T-helper 17 cell (primary cell): ENCODE results near the gene TMEM209. TPM values are rescaled to one million over a fixed set of nuclear protein-coding genes. Genes with fewer than 3 reads are reported as not detected.
"Not testable (repeated sequence)": the region's sequence is repeated elsewhere in the genome, so short reads cannot be mapped to it uniquely, and the experiment has no call there.

Experiments
- ATAC-seq: fragments of 150-1000 bp; cut with Tn5 transposase; 2 replicates; pipeline ENCODE4 v1.10.0; 2021; ENCODE audit warnings: mild to moderate bottlenecking, moderate library complexity
- DNase-seq, 3 donors: peaks; one replicate each; pipeline versions ENCODE4 v3.0.0 to v3.0.0-alpha.2; 2020 to 2021
- H3K9me3 ChIP-seq: one replicate; pipeline ENCODE4 v1.7.0; 2013; ENCODE audit warnings: low read length, mild to moderate bottlenecking; ENCODE audit not compliant: control insufficient read depth, poor library complexity, severe bottlenecking
- H3K27ac Mint-ChIP-seq: one replicate; pipeline ENCODE4 v1.8.0; 2022; ENCODE audit warnings: mild to moderate bottlenecking, moderate library complexity, mixed read lengths
- H3K27me3 Mint-ChIP-seq: one replicate; pipeline ENCODE4 v1.8.0; 2022; ENCODE audit warnings: mixed read lengths
- H3K36me3 Mint-ChIP-seq: one replicate; pipeline ENCODE4 v1.8.0; 2022; ENCODE audit warnings: low read depth, mixed read lengths
- H3K4me1 Mint-ChIP-seq: one replicate; pipeline ENCODE4 v1.8.0; 2022; ENCODE audit warnings: mild to moderate bottlenecking, mixed read lengths
- H3K4me3 Mint-ChIP-seq: one replicate; pipeline ENCODE4 v1.8.0; 2022; ENCODE audit warnings: mild to moderate bottlenecking, moderate library complexity, mixed read lengths
- total RNA-seq, 4 donors: library from RNA in 2 of 4; stranded (reverse) in 2 of 4; gene quantifications; one replicate each; pipeline ENCODE4 v1.2.3 and lab custom pipeline; 2022 to 2026

The TMEM209 gene
- total RNA-seq, 2 donors from 2014 or later: 26.0 to 26.3 TPM

DNA sequence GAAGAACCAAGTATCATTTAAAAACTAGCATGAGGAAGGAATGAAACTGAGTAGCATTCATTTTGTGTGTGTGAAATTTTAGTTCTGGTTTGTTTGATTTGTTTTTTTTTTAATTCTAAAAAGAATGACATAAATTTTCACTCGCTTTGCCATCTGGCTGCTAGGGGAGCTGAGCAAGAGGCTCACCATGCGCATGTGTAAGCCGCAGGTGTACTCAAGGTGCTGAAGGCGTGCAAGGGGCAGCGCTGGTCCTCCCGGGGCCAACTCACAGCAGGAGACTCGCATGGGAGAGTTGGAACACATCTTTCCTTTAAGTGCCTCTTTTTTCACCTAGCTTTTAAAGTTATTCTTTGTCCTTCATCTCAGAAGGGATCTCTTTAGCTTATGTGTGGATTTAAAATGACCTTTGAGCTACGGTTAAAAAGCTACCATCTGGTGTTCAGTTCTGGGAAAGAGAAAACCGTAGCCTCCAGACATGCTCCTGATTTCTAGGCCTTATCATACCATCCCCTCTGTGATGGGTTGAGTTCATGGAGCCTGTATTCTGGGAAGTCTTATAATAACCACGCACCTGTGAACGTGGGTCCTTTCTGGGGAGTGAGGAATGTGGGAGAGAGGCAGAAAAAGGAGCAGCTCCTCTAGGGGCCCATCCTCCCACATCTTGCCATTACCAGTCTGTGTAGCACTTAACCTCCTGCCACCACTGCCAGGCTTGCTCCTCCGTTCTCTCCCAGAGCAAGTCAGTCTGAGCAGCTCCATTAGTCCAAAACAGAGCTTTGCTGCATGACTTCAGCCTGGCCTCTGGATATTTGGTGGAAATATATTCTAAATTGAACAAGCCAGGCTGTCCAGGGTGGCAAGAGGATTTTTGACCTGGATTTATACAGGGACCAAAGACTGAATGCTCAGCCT, 73.0 kb downstream of the TMEM209 start:
- ATAC-seq: no peak
- H3K27ac Mint-ChIP-seq: no peak overlapping the region
- peaks cover 13% of the 10 kb centered on the region for H3K4me1 Mint-ChIP-seq
- no peak for DNase-seq
- H3K4me3 Mint-ChIP-seq: no peak overlapping the region
- peaks cover 16% of the 10 kb centered on the region for H3K36me3 Mint-ChIP-seq
- no peaks in the 10 kb centered on the region for H3K9me3 ChIP-seq
- H3K27me3 Mint-ChIP-seq: no peaks in the 10 kb centered on the region

DNA sequence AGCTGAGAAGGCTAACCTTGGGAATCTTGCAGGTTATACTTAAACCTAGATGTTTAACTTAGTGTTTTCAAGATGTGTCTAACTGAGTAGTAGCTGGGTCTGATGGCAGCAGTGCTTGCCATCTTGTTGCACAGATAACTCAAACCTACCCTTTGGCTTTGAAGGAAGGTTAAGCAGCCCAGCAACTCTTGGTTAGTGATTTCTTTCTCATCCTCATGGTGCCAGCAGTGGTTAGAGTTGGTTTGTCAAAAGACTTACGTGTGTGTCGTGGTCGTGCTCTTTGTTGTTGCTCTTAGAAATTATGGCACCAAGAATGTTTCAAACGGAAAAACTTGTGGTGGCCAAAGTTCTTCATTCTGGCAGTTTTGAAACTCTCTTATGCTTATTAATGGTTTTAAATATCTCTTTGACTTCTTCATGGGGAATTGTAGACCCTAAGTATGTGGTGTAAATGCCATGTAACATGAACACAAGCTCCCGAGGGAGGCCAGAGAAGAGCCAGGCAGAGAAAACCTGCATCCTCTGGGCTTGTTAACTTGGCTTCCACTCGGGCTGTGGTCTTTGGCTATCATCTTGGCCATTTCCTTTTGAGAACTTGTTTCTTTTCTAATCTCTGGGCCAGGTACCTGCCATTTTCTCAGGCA, 73.9 kb downstream of the TMEM209 start:
- H3K9me3 ChIP-seq: no peaks in the 10 kb centered on the region
- Mint-ChIP-seq H3K27me3 (no peaks in the 10 kb centered on the region), H3K4me3 (no peak overlapping the region), H3K27ac (no peak overlapping the region), H3K4me1 (peaks cover 11% of the 10 kb centered on the region), H3K36me3 (peaks cover 16% of the 10 kb centered on the region)
- ATAC-seq (no peak), DNase-seq (no peak)

DNA sequence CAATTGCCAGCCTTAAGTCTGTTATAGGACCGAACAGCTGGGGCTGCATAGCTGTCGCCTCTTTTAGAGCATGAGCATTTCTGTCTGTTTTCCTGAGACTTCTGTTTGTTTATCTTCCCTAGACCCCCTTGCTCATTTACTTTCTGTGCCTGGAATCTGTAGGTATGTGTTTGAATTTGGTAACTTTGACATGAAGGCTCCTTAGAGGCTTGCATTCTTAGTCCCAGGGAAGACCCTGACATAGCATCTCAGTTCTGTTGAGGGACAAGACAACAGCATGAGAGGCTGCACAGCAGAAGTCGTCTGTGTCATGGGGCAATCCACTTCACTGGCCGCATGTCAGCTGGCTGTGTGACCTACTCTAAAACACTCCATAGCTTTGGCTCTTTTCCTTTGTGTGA, 76.2 kb downstream of the TMEM209 start:
- no peaks in the 10 kb centered on the region for H3K9me3 ChIP-seq
- Mint-ChIP-seq H3K27ac (no peak overlapping the region), H3K4me3 (no peak overlapping the region), H3K4me1 (peaks cover 2% of the 10 kb centered on the region), H3K27me3 (no peaks in the 10 kb centered on the region), H3K36me3 (peaks cover 14% of the 10 kb centered on the region)
- no peak for ATAC-seq
- no peak for DNase-seq

DNA sequence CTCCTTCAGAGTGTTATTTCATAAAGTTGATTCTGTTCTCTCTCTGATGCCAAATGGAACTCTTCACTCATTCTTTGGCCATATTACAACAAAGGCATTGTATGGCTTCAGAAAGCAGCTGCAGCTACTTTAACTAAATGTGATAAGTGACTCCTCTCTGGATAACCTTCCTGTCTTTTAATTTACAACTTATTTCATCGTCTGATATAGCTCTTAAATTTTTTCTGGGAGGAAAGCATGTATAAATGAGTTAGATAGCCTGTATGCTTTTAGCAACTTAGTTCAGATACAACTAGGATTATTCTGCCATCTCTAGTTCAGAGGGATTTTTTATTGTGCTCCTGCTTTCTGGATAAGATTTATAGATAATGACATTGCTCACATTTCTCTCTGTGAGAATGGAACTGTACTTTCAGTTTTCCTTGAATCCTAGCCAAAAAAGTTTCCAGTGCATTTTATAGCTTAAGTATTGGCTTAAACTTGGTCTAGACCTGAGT, 77.3 kb downstream of the TMEM209 start:
- H3K27ac Mint-ChIP-seq: no peak overlapping the region
- H3K4me1 Mint-ChIP-seq: peaks cover 2% of the 10 kb centered on the region
- DNase-seq (no peak), ATAC-seq (no peak)
- peaks cover 14% of the 10 kb centered on the region for H3K36me3 Mint-ChIP-seq
- no peaks in the 10 kb centered on the region for H3K9me3 ChIP-seq
- H3K4me3 Mint-ChIP-seq: no peak overlapping the region
- no peaks in the 10 kb centered on the region for H3K27me3 Mint-ChIP-seq

DNA sequence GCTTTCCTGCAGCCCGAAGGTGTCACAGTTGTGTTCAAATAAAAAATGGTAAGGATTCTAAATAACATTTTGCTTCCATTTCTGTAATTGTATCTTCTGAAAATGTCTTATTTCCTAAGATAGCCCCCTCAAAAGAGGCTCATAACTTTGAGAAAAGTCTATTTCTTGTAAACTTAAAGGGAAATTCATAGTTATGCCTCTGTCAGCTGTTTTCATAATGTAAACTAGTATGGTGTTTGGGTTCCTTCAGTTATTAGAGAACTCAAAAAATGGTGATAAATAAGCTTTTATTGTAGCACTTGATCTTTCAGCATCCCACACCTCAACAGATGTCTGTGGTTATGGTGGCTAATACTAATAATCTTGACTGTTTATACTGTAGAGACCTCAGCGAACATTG, 77.8 kb downstream of the TMEM209 start:
- H3K27me3 Mint-ChIP-seq: no peaks in the 10 kb centered on the region
- H3K9me3 ChIP-seq: no peaks in the 10 kb centered on the region
- H3K4me1 Mint-ChIP-seq: peaks cover 2% of the 10 kb centered on the region
- DNase-seq: no peak
- peaks cover 17% of the 10 kb centered on the region for H3K36me3 Mint-ChIP-seq
- no peak overlapping the region for H3K27ac Mint-ChIP-seq
- ATAC-seq: no peak
- no peak overlapping the region for H3K4me3 Mint-ChIP-seq

DNA sequence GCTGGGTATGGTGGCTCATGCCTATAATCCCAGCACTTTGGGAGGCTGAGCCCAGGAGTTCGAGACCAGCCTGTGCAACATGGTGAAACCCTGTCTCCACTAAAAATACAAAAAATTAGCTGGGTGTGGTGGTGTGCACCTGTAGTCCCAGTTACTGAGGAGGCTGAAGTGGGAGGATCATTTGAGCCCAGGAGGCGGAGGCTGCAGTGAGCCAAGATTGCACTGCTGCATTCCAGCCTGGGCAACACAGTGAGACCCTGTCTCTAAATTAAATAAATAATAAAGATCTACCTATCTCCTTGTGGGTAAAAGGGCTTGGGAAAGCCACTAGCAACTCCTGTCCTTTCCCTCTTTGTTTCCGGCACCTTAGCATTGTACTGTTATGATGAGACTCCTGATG, 78.4 kb downstream of the TMEM209 start:
- H3K4me1 Mint-ChIP-seq, H3K9me3 ChIP-seq, H3K27me3 Mint-ChIP-seq, H3K4me3 Mint-ChIP-seq, DNase-seq, H3K27ac Mint-ChIP-seq, ATAC-seq: not testable (repeated sequence)
- H3K36me3 Mint-ChIP-seq: peaks cover 17% of the 10 kb centered on the region

DNA sequence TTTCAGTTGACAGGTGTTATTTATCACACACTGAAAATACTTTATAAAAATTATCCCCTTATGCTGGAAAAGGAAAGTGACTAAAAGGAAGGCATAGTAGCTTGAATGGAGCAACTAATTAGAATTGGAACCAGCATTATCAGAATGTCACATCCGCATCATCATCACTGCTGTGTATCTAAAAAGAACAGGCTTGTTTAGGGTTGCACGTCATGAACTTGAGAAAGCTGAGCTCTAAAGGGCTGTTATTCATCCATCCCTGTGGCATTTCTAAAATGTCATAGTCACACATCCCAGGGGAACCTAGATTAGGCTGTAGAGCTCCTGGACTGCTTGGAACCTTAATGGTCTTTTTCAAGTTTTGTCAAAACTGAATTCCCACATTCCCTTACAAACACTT, 80.5 kb downstream of the TMEM209 start:
- H3K4me1 Mint-ChIP-seq: no peaks in the 10 kb centered on the region
- no peaks in the 10 kb centered on the region for H3K27me3 Mint-ChIP-seq
- no peak overlapping the region for H3K27ac Mint-ChIP-seq
- peaks cover 15% of the 10 kb centered on the region for H3K36me3 Mint-ChIP-seq
- DNase-seq (no peak), ATAC-seq (no peak)
- no peak overlapping the region for H3K4me3 Mint-ChIP-seq
- H3K9me3 ChIP-seq: no peaks in the 10 kb centered on the region

DNA sequence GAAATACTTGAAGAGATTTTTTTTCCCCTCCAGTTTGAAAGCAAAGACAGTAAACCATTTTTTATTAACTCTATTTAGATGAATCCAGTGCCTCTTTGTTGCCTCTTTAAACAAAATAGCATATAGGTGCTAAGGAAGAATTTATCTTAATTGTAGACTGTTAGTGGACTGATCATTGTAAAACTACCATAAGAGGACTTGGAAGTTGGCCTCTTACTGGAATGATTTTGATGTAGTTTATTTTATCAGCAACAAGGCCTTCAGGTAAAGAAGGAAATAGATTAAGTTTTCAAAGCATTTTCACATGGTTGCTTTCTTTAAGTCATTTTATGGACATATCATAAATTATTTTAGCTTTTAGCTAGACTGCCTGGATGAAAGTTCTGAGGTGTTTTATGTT, 81.7 kb downstream of the TMEM209 start:
- no peak overlapping the region for H3K27ac Mint-ChIP-seq
- H3K4me3 Mint-ChIP-seq: no peak overlapping the region
- peaks cover 11% of the 10 kb centered on the region for H3K36me3 Mint-ChIP-seq
- ATAC-seq (no peak), DNase-seq (no peak)
- no peaks in the 10 kb centered on the region for H3K4me1 Mint-ChIP-seq
- H3K9me3 ChIP-seq: no peaks in the 10 kb centered on the region
- no peaks in the 10 kb centered on the region for H3K27me3 Mint-ChIP-seq

DNA sequence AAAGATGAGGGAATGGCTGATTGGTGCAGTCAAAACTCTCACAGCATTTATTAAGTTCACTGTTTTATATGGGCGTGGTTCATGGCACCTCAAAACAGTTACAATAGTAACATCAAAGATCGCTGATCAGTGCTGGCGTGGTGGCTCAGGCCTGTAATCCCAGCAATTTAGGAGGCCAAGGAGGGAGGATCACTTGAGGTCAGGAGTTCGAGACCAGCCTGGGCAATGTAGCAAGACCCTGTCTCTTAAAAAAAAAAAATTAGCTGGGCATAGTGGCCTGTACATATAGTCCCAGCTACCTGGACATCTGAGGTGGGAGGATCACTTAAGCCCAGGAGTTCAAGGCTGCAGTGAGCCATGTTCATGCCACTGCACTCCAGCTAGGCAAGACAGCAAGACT, 86.4 kb downstream of the TMEM209 start:
- H3K4me3 Mint-ChIP-seq: no peak overlapping the region
- H3K27me3 Mint-ChIP-seq: no peaks in the 10 kb centered on the region
- DNase-seq: no peak
- no peak for ATAC-seq
- no peaks in the 10 kb centered on the region for H3K9me3 ChIP-seq
- peaks cover 11% of the 10 kb centered on the region for H3K36me3 Mint-ChIP-seq
- H3K27ac Mint-ChIP-seq: no peak overlapping the region
- peaks cover 5% of the 10 kb centered on the region for H3K4me1 Mint-ChIP-seq

DNA sequence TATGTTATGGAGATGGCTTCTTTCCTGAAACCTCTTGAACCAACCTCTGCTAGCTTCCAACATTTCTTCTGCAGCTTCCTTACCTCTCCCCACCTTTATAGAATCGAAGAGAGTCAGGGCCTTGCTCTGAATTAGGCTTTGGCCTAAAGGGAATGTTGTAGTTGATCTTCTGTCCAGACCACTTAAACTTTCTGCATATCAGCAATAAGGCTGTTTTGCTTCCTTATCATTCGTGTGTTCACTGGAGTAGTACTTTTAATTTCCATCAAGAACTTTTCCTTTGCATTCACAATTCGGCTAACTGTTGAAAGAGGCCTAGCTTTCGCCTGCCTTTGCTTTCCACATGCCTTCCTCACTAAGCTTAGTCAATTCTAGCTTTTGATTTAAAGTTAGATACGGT, 86.9 kb downstream of the TMEM209 start:
- DNase-seq: no peak
- H3K9me3 ChIP-seq: no peaks in the 10 kb centered on the region
- Mint-ChIP-seq H3K4me3 (no peak overlapping the region), H3K27ac (no peak overlapping the region), H3K36me3 (peaks cover 11% of the 10 kb centered on the region), H3K4me1 (peaks cover 5% of the 10 kb centered on the region), H3K27me3 (no peaks in the 10 kb centered on the region)
- ATAC-seq: no peak

DNA sequence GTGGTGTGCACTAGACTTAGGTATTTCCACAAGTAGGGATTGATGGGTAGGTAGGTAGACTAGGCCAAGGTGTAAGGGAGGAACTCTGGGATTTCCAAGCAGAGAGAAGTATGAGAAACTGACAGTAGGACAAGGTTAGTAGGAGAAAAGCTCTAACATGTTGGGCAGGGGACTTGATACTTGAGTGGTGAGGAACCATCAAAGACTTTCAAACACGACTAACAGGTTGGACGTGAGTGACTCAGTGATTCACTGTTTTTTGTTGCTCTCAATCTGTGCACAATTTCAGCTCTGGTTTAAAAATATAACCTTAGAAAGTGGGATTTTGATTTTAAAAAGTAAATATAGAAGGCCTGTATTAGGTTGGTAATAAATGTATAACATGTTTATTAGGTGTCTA, 90.4 kb downstream of the TMEM209 start:
- H3K9me3 ChIP-seq: no peaks in the 10 kb centered on the region
- no peak overlapping the region for H3K27ac Mint-ChIP-seq
- H3K36me3 Mint-ChIP-seq: no peaks in the 10 kb centered on the region
- DNase-seq (no peak), ATAC-seq (no peak)
- no peak overlapping the region for H3K4me3 Mint-ChIP-seq
- peaks cover 8% of the 10 kb centered on the region for H3K4me1 Mint-ChIP-seq
- no peaks in the 10 kb centered on the region for H3K27me3 Mint-ChIP-seq
